Measurements from ENCODE around the gene TCF20. TPM values are rescaled to one million over a fixed set of nuclear protein-coding genes. Genes with fewer than 3 reads are reported as not detected.

Gene TCF20
- total RNA-seq, 1 donor = 26.7 TPM

GRCh38 chr22:42283278-42284201, 13.1 kb upstream of the TCF20 start:
- DNase-seq (ENCODE audit: low read depth in 2 of 3, low spot score in 2 of 3) = peak in 2 of 3 donors; percentile 35 to 49

GRCh38 chr22:42282943-42283277, 12.5 kb upstream of the TCF20 start:
- no peak for DNase-seq (ENCODE audit: low read depth in 2 of 3, low spot score in 2 of 3)

- no peak for DNase-seq (ENCODE audit: low read depth in 2 of 3, low spot score in 2 of 3)
Measured at GRCh38 chr22:42282252-42282942, 11.9 kb upstream of the TCF20 start.

GRCh38 chr22:42281706-42282251, 11.3 kb upstream of the TCF20 start:
- DNase-seq (ENCODE audit: low read depth in 2 of 3, low spot score in 2 of 3) = no peak

GRCh38 chr22:42281284-42281683, 10.8 kb upstream of the TCF20 start:
- no peak for DNase-seq (ENCODE audit: low read depth in 2 of 3, low spot score in 2 of 3)

- DNase-seq (ENCODE audit: low read depth in 2 of 3, low spot score in 2 of 3) = no peak
Measured at GRCh38 chr22:42280836-42281235, 10.4 kb upstream of the TCF20 start.

GRCh38 chr22:42280140-42280539, 9.7 kb upstream of the TCF20 start:
- no peak for DNase-seq (ENCODE audit: low read depth in 2 of 3, low spot score in 2 of 3)

GRCh38 chr22:42279425-42280020, 9.1 kb upstream of the TCF20 start:
- DNase-seq (ENCODE audit: low read depth in 2 of 3, low spot score in 2 of 3) = no peak

- peak in 2 of 3 donors; percentile 38 to 59 for DNase-seq (ENCODE audit: low read depth in 2 of 3, low spot score in 2 of 3)
Measured at GRCh38 chr22:42277988-42278776, 7.7 kb upstream of the TCF20 start.

GRCh38 chr22:42277232-42277753, 6.8 kb upstream of the TCF20 start:
- DNase-seq (ENCODE audit: low read depth in 2 of 3, low spot score in 2 of 3) = no peak

- no peak for DNase-seq (ENCODE audit: low read depth in 2 of 3, low spot score in 2 of 3)
Measured at GRCh38 chr22:42275970-42276369, 5.5 kb upstream of the TCF20 start.

GRCh38 chr22:42275176-42275575, 4.7 kb upstream of the TCF20 start:
- no peak for DNase-seq (ENCODE audit: low read depth in 2 of 3, low spot score in 2 of 3)

GRCh38 chr22:42273855-42274451, 3.5 kb upstream of the TCF20 start:
- no peak for DNase-seq (ENCODE audit: low read depth in 2 of 3, low spot score in 2 of 3)

- no peak for DNase-seq (ENCODE audit: low read depth in 2 of 3, low spot score in 2 of 3)
Measured at GRCh38 chr22:42272431-42272999, 2.1 kb upstream of the TCF20 start.

GRCh38 chr22:42271906-42272305, 1.5 kb upstream of the TCF20 start:
- no peak for DNase-seq (ENCODE audit: low read depth in 2 of 3, low spot score in 2 of 3)

GRCh38 chr22:42271191-42271813, 849 bp upstream of the TCF20 start:
- DNase-seq (ENCODE audit: low read depth in 2 of 3, low spot score in 2 of 3) = no peak

- no peak for DNase-seq (ENCODE audit: low read depth in 2 of 3, low spot score in 2 of 3)
Measured at GRCh38 chr22:42270176-42270509, 310 bp downstream of the TCF20 start.

- DNase-seq (ENCODE audit: low read depth in 2 of 3, low spot score in 2 of 3) = peak; percentile 28 to 41 (median 34)
Measured at GRCh38 chr22:42269432-42270175, 849 bp downstream of the TCF20 start.

All from hematopoietic multipotent progenitor cell (in vitro differentiated cells).